ENCODE results near the gene TCTA.

GRCh38 chr3:49386056-49386756, 26.0 kb upstream of the TCTA start:
- TF ChIP-seq TAF1 (IDR thresholded peaks at IDR 0.05; ENCODE audit: low read depth) (no peak), TCF12 (IDR thresholded peaks at IDR 0.05; ENCODE audit: low read depth) (no peak)

All from Ishikawa (cell line).